K562 (cell line): ENCODE measurements around the gene TAS2R8. TPM values are rescaled to one million over a fixed set of nuclear protein-coding genes. Genes with fewer than 3 reads are reported as not detected.

Experiments used
- CTCF ChIP-seq, 3 experiments: IDR thresholded peaks in 2 of 3; conservative IDR thresholded peaks in 1 of 3; 2 replicates each; pipeline ENCODE4 v1.5.1; 2011 to 2012; ENCODE audit warnings: low read length in 3 of 3, mild to moderate bottlenecking in 3 of 3, control low read depth in 2 of 3, improper control_type of control experiment in 1 of 3, inconsistent platforms in 1 of 3, low read depth in 1 of 3, mixed read lengths in 1 of 3, moderate library complexity in 1 of 3; ENCODE audit not compliant: insufficient read depth in 2 of 3
- DMBX1 ChIP-seq: fragments of 250-450 bp; sonication (Bioruptor Pico); IDR thresholded peaks from 2 replicates; pipeline ENCODE4 v1.8.0; 2022; ENCODE audit warnings: inconsistent platforms, mild to moderate bottlenecking, moderate library complexity, borderline replicate concordance
- GATAD2B ChIP-seq: fragments of 450-650 bp; IDR thresholded peaks from 2 replicates; pipeline ENCODE4 v1.6.1; 2017; ENCODE audit warnings: mild to moderate bottlenecking, borderline replicate concordance
- SMC3 ChIP-seq: conservative IDR thresholded peaks from 2 replicates; pipeline ENCODE4 v1.6.1; 2011; ENCODE audit warnings: low read depth, low read length, improper control_type of control experiment; ENCODE audit not compliant: insufficient read depth
- ZBTB40 ChIP-seq, 2 experiments: fragments of 450-650 bp in 1 of 2; sonication (generic) in 1 of 2; formaldehyde crosslinking in 1 of 2; IDR thresholded peaks; 2 replicates each; pipeline versions ENCODE4 v1.7.1 to v1.9.0; 2016 to 2022; ENCODE audit warnings: inconsistent platforms in 1 of 2, mild to moderate bottlenecking in 1 of 2, missing genetic modification reagents in 1 of 2
- polyA plus RNA-seq, 8 experiments: library from polyadenylated mRNA; depleted of rRNA in 4 of 8; stranded (reverse) in 5 of 8; unstranded in 3 of 8; fragments of >200 nt; fragmentation: Nextera tagmentation in 2 of 8; fragmentation: Illumina TruSeq in 1 of 8; extraction: Ambion mirVana in 2 of 8; extraction: Trizol in 1 of 8; gene quantifications; 2 replicates each; pipeline versions ENCODE4 v1.2.1 to v1.2.3, GENCODE V29; 2011 to 2014; ENCODE audit warnings: inconsistent platforms in 1 of 8, missing spikeins in 1 of 8
- total RNA-seq, 7 experiments: library from RNA; depleted of rRNA in 6 of 7; stranded (reverse); fragments of >200 nt in 6 of 7; fragmentation: Illumina TruSeq in 2 of 7; extraction: Trizol in 2 of 7; gene quantifications; 2 replicates each; pipeline versions ENCODE4 v1.2.1 to v1.2.3, GENCODE V29; 2011 to 2021; ENCODE audit warnings: low replicate concordance in 1 of 7

TAS2R8 gene
- total and polyA plus RNA-seq, 9 of the 15 experiments (the other 6 are each of a cell fraction or from before 2014, with no cell fraction given): not detected

GRCh38 chr12:10771132-10771733, 35.9 kb downstream of the TAS2R8 start (continued):
- TF ChIP-seq ZBTB40 (IDR thresholded peaks at IDR 0.05) (no peak), ZBTB40 (CRISPR knock-in tag; IDR thresholded peaks at IDR 0.05) (no peak), SMC3 (peak; percentile 53; the same call in 1 of the 2 replicates), GATAD2B (no peak), CTCF (IDR thresholded peaks at IDR 0.05 in 2 of 3, conservative IDR thresholded peaks at IDR 0.05 in 1 of 3; ENCODE audit: insufficient read depth in 2 of 3, low read depth in 1 of 3, low read length in 3 of 3) (peak in 2 of 3 experiments; percentile 40 to 67; a peak in 3 of 6 replicates), DMBX1 (CRISPR knock-in tag) (no peak)
- TF ChIP-seq, all 486 proteins: peak for 5
